Measurements from ENCODE around the gene BAD.
A peak's percentile ranks its signal among the peaks of the same experiment; 100 is the strongest.

GRCh38 chr11:64245797-64246620, 38.5 kb downstream of the BAD start:
- TF ChIP-seq, protein P1, sequence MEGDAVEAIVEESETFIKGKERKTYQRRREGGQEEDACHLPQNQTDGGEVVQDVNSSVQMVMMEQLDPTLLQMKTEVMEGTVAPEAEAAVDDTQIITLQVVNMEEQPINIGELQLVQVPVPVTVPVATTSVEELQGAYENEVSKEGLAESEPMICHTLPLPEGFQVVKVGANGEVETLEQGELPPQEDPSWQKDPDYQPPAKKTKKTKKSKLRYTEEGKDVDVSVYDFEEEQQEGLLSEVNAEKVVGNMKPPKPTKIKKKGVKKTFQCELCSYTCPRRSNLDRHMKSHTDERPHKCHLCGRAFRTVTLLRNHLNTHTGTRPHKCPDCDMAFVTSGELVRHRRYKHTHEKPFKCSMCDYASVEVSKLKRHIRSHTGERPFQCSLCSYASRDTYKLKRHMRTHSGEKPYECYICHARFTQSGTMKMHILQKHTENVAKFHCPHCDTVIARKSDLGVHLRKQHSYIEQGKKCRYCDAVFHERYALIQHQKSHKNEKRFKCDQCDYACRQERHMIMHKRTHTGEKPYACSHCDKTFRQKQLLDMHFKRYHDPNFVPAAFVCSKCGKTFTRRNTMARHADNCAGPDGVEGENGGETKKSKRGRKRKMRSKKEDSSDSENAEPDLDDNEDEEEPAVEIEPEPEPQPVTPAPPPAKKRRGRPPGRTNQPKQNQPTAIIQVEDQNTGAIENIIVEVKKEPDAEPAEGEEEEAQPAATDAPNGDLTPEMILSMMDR (IDR thresholded peaks at IDR 0.05), result no peak
- TF ChIP-seq POLR2A (IDR thresholded peaks at IDR 0.05), result peak in 1 of 2 donors; percentile 11

All from heart left ventricle (tissue), 13 donors.